Measurements from ENCODE around the gene PET100.

PET100 gene

DNA sequence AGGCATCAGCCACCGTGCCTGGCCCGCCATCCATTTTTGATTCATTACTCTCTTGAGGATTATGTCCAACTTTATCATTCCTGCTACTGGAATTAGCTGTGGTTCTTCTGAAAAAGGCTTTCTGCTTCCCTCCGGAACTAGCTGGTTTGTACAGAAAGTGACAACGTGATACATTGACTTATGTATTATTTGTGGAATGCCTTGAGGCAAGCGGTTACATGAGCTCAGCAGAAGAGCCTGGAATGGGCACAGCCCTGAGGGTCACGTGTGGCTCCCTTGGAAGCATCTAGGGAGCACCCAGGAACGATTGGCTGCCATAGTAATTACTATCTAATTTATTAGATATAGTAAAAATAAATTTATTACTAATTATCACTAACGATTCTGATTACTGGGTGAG is 24.8 kb downstream of the PET100 start:
- no peak for DNase-seq

- peak; percentile 90 for DNase-seq
Measured at GRCh38 chr19:7655581-7655980, 26.0 kb downstream of the PET100 start.

DNA sequence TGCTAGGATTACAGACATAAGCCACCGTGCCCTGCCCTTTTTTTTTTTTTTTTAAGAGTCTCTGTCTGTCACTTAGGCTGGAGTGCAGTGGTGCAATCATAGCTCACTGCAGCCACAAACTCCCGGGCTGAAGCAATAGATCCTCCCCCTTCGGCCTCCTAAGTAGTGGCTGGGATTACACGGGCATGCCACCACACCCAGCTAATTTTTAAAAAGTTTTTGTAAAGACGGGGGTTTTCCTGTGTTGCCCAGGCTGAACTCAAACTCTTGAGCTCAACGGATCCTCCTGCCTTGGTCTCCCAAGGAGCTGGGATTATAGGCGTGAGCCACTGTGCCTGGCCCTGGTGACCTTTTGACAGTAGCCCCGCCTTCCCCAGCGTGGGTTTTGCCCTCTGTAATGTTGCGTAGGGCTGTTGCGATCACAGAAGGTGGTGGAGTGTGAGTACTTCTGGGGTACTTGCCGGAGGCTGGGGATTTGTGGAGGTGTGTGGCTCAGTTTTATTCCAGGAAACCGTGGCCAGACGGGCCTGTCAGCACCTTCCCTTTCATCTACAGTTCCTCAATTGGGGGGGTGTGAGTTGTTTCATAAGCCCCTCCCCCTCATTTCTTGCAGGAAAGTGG is 27.6 kb downstream of the PET100 start:
- peak; percentile 94 for DNase-seq

DNA sequence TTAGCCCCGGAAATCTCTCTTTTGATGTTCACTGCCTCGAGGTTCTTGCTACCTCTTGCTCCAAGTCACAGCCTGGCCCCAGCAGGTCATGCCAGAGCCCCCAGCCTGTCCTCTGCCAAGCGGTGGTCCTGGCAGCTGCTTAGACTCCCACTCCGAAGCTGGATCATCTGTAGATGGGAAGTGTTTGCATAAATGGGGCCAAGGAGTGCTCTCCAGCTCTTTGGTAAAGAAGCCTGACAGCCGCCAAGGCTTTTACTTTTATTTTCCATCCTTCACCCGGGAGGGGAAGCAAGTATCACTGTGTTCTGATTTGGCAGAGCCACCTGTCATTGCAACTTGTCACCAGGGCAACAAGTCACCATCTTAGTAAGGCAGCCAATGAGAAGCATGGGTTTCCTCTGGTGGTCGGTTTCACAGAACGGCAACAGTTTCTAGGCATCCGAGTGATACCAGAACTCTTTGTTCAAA is 28.7 kb downstream of the PET100 start:
- DNase-seq: peak; percentile 88

DNA sequence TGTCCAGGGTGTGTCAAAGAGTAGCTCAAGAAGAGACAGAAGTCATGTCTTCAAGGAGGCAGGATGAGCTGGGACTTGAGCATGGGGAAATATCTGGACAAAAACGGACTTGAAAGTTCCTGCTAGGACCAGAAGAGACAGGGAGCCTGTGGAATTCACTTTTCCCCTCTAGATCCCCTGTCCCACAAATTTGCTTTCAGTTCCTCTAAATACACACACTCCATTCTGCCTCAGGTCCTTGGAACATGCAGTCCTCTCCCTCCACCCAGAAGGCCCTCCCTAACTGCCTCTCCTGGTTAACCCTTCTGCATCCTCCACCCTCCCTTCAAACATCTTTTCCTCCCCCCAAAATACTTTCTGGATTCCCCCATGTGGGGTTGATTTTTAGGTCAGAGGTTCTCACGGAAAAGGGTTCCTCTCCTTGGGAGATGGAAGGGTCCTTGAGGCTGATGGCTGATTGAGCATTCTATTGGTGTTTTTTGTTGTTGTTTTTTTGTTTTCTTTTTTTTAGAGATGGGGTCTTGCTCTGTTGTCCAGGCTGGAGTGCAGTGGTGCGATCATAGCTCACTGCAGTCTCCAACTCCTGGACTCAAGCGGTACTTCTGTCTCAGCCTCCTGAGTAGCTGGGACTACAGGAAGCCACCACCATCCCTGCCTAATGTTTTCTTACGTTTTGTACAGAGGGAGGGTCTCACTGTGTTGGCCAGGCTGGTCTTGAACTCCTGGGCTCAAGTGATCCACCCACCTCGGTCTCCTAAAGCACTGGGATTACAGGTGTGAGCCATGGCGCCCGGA is 32.3 kb downstream of the PET100 start:
- DNase-seq: no peak

GRCh38 chr19:7662657-7663056 is 33.1 kb downstream of the PET100 start:
- no peak for DNase-seq

GRCh38 chr19:7663706-7664105 is 34.1 kb downstream of the PET100 start:
- no peak for DNase-seq

- DNase-seq: no peak
Measured at GRCh38 chr19:7665076-7665475, 35.5 kb downstream of the PET100 start.

GRCh38 chr19:7668842-7669241 is 39.2 kb downstream of the PET100 start, which contains the start of gene RETN:
Gene RETN (plus strand): TSS chr19:7669049. CDS start chr19:7669327, 278 bp downstream.
- DNase-seq: no peak

GRCh38 chr19:7669641-7670040 is 40.0 kb downstream of the PET100 start:
- no peak for DNase-seq

GRCh38 chr19:7670150-7670783 is 40.7 kb downstream of the PET100 start:
- peak; percentile 42 for DNase-seq

DNA sequence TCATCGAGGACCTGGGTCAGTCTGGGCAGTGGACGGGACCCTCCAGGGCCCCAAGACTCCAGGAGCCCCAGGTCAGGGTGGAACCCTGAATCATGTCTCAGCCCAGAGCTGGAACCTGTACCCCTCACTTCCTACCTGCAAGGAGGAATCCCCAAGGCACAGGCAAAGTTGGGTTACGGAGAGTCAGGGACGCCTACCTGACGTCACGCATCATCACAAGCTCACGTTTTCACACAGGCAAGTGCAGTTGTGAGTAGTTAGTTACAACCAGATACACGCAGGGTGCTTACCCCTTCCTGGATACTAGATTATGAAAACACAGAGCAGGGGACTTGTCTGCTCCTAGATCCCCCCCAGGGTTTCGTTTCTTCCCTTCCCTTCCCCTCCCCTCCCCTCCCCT is 41.2 kb downstream of the PET100 start:
- no peak for DNase-seq

DNA sequence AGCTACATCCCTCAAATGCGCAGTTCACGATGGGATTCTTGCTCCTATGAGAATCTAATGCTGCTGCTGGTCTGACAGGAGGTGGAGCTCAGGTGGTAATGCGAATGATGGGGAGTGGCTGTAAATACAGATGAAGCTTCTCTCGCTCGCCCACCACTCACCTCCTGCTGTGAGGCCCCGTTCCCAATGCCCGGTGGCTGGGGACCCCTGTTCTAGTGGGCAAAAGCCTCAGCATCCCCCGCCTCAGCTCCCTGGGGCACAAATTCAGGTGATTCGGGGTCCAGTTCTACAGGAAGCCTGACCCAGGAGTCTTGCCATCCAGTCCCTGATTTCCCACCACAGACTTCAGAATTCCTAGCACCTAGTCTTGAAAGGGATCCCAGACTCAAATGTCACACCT is 42.9 kb downstream of the PET100 start:
- DNase-seq: no peak

DNA sequence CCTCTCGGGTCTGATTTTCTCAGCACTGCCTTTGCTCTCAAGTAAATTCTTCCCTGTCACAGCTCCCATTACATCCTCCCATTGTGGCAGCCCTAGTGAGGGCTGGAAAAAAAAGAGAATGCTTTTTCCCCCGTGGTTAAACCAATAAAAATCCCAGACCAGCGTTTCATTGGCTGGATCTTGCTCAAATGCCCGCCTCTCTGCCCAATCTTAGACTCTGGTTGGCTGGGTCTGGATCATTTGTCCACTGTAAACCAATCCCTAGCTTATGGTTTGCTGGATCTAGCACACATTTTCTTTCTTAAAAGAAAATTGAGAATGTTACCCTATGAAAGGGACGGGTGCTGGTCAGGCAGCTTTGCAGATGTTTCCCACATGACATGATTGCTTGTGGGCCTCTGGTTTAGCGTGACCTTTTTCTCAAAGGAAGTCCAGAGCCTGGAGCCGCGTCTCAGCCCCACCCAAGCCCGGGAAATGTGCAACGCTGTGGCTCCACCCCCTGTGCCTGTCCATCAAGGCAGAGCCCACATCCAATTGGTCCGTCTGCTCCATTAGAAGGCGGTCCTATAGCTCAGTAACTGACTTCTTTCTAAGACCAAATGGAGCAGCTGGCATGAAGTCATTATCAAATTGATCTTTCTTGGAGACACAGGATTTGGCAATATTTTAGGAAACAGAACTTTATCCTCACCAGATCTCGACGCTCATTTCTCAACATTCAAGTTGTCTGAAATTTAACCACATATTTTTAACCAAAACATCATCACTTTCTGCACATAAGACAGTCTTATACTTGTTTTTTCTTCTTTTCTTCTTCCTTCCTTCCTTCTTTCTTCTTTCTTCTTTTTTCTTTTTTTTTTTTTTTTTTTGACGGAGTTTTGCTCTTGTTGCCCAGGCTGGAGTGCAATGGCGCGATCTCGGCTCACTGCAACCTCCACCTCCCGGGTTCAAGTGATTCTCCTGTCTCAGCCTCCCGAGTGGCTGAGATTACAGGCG is 44.7 kb downstream of the PET100 start:
- peak; percentile 95 for DNase-seq

- DNase-seq: peak; percentile 67
Measured at GRCh38 chr19:7676376-7676775, 46.8 kb downstream of the PET100 start.

- DNase-seq: no peak
Measured at GRCh38 chr19:7676854-7677253, 47.3 kb downstream of the PET100 start, which contains the start of gene MCEMP1. Gene MCEMP1 (plus strand): TSS chr19:7677090. CDS start chr19:7677121, 31 bp downstream.

GRCh38 chr19:7677669-7678311 is 48.2 kb downstream of the PET100 start:
- DNase-seq: no peak

DNA sequence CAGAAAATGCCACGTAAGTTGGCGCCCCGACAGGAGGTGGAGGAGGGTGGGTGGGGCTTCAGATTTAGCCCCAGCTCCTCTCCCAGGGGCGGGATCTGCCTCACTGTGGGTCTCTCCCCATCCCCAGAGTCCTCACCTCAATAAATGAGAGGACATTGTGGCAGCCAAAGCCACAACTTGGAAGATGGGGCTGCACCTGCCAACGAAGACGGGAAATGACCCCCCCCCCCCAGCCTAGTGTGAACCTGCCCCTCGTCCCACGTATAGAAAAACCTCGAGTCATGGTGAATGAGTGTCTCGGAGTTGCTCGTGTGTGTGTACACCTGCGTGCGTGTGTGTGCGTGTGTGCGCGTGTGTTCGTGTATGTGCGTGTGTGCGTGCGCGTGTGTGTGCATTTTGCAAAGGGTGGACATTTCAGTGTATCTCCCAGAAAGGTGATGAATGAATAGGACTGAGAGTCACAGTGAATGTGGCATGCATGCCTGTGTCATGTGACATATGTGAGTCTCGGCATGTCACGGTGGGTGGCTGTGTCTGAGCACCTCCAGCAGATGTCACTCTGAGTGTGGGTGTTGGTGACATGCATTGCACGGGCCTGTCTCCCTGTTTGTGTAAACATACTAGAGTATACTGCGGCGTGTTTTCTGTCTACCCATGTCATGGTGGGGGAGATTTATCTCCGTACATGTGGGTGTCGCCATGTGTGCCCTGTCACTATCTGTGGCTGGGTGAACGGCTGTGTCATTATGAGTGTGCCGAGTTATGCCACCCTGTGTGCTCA is 49.6 kb downstream of the PET100 start:
- DNase-seq: peak; percentile 50

GRCh38 chr19:7679771-7680605 is 50.4 kb downstream of the PET100 start:
- DNase-seq: no peak
